Dedifferentiated amniotic fluid mesenchymal stem cell (primary cell): ENCODE data around the gene TPGS1.

ENCODE experiments used
- DNase-seq: peaks from one replicate; pipeline ENCODE4 v3.0.0-alpha.2; 2016; ENCODE audit errors: extremely low spot score

Gene TPGS1

DNA sequence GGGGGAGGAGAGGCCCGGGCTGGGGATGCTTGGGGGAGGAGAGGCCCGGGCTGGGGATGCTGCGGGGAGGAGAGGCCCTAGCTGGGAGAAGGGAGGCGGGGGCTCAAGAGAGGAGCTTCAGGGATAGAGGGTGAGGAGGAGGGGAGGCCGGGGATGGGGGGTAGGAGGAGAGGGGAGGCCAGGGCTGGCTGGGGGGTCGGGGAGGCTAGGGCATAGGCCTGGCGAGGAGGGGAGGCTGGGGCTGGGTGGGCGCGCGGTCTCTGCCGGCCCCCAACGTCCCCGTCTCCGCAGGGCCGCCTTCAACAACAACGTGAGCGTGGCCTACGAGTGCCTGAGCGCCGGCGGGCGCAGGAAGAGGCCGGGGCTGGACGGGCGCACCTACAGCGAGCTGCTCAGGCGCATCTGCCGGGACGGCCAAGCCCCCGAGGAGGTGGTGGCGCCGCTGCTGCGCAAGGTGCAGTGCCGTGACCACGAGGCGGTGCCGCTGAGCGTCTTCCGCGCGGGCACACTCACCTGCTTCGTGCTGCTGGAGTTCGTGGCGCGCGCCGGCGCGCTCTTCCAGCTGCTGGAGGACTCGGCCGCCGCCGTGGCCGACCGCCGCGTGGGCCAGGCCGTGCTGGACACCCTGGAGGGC, 11.4 kb downstream of the TPGS1 start:
- no peak for DNase-seq

DNA sequence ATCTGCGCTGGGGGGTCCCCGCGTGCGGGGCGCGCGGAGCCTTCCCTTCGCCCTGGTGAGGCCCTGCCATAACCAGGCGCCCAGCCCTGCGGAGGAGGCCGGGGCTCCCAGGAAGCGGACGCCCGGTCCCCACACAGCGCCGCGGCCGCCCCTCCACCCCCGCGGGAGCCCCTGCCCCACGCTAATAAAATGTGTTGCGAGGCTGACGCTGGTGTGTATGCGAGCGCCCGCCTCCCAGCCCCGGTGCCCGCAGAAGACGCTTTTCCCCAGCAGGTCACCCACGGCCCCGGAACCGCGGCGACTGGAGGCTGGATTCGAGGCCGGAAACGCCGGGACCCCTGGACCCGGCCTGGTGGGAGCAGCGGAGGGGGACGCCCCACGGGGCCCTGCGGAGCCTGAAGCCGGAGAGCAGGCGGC, 12.2 kb downstream of the TPGS1 start:
- DNase-seq: no peak

DNA sequence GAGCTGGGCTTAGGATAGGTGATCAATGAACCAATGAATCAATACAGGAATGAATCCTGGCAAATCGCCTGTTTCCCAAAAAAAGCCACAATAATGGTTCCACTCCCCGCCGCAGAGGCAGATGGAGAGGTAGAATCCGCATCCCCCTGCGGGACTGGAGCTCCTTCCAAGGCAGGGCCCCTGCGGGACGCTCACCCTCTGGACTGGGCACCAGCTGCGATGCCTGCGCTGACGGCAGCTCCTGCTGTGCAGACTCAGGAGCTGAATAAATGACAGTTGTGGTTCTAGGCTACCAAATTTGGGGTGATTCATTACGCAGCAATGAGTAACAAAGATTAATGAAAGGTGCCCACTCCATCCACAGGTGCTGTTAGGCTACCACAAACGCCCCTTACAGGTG, 15.4 kb downstream of the TPGS1 start:
- DNase-seq: no peak

DNA sequence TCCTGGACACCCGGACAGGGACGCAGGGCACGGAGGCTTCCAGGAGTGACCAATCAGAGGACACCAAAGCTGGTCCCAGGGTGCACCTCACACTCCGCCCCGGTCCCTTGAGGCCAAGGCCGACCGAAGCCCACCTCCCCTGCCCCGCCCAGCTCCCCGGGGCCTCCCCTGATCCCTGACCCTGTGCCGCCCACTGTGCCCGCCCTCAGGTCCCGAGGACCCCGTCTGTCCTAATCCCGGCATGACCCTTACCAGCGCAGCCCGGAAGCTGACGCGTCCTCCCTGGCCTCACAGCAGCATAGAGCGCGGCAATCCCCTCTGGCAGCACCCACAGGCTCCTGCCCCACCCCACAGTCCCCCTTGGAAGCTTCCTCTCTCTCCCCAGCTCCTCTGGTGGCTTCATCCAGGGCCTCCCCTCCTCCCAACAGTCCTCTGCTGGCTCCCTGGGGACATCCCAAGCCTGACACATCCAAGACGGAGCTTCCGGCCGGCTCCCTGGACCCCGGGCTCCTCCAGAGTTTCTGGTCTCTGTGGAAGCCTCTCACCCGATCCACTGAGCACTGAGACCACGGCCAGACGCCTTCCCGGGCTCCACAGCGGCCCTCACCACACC, 16.9 kb downstream of the TPGS1 start:
- no peak for DNase-seq

DNA sequence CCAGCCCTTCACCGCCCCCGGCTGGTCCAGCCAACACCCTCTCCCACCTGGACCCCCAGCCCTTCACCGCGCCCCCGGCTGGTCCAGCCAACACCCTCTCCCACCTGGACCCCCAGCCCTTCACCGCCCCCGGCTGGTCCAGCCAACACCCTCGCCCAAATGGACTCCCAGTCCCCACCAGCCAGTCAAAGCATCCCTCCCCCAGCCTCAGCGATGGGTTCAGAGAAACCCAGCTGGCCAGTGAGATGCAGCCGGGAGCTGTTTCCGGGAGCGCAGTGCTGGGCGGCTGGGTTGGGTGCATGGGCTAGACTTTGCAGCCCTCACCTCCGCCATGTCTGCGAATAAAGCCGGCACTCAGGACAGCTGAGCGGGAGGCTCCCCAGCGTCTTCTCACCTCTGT, 17.7 kb downstream of the TPGS1 start:
- DNase-seq: no peak

DNA sequence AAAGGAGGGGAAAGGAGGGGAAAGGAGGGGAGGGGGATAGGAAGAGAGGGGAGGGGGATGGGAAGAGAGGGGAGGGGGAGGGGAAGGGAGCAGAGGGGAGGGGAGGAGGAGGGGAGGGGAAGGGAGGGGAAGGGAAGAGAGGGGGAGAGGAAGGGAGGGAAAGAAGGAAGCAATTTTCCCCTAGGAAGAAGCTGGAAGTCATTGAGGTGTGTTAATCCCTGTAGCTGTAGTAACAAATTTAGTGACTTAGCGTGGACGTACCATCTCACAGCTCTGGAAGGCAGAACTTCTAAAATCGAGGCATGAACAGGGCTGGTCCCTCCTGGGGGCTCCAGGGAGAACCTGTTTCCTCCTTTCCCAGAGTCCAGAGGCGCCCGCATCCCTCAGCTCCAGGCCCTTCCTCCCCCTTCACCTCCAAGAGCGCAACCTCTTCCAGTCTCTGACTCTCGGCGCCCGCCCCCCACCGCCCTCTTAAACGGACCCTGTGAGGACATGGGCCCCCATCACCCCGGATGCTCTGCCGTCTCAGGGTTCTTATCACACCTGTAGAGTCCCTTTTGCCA, 18.6 kb downstream of the TPGS1 start:
- no peak for DNase-seq

DNA sequence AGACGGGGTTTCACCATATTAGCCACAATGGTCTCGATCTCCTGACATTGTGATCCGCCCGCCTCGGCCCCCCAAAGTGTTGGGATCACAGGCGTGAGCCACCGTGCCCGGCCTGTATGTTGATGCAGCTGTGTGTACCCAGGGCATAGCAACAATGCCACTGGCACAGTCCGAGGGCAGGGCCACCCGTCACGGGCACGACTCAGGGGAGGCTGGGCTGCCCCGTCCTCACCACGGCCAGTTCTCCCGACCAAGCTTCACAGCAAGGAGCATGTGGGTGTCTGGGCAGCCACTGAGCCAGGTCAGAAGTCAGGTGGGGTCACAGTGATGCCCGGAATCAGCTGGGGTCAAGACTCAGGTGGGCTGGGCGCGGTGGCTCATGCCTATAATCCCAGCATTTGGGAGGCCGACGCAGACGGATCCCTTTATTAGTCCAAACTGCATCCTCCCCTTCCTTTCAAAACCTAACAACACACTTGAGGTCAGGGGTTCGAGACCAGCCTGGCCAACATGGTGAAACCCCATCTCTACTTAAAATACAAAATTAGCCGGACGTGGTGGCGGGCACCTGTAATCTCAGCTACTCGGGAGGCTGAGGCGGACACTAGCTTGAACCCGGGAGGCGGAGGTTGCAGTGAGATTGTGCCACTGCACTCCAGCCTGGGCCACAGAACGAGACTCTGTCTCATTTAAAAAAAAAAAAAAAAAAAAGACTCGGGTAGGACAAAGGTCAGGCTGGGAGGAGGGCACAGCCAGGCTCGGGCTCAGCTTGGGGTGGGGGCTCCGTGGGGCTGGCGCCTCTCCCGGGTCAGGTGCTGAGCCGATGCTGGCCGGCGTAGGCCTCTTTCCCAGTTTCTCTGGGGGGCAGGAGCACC, 23.1 kb downstream of the TPGS1 start:
- DNase-seq: no peak

DNA sequence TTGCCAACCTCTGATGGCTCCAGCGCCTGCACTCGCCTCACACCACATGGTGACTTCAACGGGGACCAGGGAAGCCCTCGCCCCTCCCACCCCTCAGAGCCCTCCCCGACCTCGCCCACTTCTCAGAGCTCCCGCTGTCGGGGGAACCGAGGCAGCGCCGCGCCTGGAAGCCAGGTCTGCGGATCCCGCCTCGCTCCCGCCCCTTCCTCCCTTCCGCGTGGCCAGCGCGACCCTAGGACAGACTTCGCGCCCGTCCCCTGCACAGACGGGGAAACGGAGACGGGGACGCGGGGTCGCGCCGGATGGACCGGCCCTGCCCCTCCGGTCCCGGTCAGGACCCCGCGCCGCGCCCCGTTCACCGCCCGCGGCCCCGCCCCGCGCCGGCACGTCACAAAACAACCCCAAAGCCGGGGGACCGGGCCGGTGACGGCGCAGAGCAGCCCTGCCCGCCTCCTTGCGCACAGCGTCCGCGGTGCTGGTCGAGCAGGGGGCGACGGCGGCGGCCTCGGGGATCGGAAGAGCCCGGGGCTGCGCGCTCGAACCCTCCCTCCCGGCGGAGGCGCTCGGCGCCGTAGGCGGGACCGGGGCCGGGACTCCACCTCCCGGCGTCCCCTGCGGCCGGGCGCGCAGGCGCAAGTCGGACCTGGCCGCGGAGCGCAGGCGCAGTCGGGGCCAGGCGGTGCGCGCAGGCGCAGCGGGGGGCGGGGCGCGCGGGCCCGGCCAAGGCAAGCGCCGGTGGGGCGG, 23.9 kb downstream of the TPGS1 start:
- DNase-seq: peak; percentile 66

DNA sequence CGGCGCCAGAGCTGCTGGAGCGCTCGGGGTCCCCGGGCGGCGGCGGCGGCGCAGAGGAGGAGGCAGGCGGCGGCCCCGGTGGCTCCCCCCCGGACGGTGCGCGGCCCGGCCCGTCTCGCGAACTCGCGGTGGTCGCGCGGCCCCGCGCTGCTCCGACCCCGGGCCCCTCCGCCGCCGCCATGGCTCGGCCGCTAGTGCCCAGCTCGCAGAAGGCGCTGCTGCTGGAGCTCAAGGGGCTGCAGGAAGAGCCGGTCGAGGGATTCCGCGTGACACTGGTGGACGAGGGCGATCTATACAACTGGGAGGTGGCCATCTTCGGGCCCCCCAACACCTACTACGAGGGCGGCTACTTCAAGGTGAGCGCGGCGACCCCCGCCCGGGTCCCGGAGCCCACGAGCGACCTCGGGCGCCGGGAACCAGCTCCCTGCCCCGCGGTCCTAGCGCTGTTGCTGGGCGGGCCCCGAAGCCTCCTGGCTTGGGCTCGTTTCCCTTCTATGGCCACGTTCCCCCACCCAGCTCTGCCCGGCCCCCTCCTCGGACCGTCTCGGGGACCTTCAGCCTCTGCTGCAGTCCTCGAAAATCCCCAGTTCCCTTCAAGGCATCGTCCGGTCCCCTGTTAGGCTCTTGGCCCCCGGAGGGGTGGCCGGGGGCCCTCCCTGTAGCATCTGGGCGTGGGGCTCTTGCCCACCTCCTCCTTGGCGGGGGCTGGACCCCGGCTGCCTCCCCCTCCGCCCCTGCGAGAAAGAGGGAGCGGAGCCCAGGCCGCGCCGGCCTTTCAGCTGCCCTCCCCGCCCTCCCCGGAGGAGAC, 24.7 kb downstream of the TPGS1 start, which contains the start of gene CDC34:
CDC34 (plus strand) TSS at position 8 of the 808 bp plus-strand sequence; CDS start at position 180, 172 bp downstream.
- no peak for DNase-seq

DNA sequence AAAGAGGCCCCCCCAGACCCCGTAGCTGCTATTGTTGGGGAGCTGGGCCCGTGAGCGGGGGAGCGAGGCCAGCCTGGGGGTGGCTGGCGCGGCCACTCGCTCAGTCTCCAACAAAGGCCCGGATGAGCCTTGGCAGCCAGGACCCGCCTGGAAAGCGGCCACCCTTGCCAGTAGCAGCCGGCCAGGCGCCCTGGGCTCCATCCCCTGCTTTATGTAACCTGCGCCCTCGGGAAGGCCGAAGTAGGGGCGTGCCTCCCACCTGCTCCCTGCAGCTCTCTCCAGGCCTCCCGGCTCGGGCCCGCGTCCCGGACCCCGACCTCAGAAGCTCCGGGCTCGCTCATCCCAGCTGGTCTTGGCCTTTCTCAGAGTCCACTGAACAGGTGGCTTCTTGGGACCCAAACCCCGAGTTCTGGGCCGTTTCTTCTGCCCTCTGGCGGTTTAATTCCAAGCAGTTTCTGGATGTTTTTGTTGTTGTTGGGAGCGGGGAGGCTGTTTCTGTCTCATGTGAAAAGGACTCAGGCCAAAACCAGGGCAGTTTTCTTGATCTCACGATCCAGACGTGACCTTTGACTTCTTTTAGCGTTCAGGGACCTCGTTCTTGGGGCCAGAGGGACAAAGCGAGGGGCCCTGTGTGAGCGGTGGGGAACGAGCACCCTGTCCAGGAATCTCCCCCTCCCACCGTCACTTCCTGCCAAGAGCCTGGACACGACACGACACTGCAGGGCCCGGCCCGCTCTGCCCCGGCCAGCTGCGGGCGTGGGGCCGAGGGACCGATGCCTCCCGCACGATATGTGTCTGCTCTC, 25.5 kb downstream of the TPGS1 start:
- DNase-seq: peak; percentile 61

DNA sequence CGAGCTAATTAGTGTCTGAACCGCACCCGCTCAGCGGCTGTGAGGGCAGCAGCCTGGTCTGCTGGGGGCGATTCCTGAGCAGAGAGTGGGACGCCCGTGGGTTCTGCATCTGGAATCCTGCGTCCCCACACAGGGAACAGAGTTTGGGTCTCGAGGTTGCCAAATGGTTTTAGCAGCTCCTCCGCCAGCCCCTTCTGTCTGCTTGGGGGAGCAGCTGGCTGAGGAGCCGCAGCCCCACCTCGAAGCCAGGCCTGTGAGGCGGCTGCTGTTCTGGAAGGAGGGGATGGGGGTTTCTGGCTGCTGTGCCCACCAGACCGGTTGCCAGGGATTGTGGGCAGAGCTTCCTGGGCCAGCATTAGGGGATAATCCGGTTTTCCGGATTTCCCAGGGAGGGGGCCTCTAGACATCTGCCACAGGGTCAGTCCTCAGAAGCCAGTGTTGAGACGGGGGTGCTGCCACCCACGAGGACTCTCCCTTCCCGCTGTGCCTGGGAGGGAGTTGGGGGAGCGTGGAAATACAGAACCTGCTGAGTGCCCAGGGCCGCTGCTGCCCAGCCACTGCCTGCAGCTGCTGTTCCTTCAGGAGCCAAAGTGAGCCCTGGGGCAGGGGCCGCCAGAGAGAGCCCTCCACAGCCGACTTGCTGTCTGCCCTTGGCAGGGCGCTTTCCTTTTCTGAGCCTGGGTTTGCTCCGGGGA, 26.2 kb downstream of the TPGS1 start:
- DNase-seq: no peak

DNA sequence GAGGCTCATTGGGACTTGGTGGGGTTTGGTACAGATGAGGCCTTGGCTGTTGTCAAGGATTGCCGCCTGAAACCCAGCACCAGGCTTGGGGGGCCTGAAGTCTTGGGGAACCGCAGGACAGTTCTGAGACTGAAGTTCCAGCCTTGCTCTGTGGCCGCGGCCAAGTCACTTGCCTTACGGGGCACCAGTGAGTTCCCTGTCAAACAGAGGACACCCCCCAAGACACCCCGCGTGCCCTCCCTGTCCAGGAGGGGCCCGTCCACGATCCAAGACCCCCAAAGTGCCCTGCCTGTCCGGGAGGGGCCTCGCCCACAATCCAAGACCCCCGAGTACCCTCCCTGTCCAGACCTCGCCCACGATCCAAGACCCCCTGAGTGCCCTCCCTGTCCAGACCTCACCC, 26.8 kb downstream of the TPGS1 start:
- DNase-seq: no peak

DNA sequence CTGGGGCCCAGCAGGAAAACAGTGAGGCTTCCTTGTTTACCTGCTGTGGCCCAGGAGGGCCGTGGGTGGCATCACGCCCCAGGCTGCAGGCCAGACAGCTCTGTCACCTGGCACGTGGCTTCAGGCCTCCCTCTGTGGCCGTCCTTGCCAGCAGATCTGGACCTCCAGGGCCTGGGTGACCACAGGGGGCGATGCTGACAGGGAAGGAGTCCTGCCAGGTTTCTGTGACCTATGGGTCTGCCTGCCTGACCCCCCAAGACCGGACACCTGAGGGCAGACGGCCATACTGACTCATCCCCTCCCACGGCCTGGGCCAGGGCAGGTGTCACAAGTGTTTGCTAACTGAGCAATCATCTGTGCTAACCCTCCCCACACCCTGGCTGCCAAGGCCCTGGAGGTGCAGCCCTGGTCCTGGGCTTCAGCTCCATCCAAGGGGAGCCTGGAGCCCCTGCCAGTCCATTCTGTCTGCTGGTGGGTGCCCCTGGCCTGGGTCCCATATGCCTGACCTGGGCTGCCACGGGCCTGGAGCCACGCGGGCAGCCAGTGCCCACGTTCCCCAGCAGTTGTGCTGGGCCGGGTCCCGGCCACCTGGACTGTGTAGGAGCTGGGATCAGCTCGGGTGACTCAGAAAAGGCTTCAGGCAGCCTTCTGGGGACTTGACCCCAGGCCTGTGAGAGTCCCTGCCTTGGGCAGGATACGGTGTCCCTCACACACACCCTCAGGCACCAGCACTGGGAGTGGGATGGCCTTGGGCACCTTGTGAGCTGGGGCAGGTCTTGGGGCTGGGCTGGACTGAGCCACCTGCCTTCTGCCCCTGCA, 27.9 kb downstream of the TPGS1 start:
- no peak for DNase-seq

DNA sequence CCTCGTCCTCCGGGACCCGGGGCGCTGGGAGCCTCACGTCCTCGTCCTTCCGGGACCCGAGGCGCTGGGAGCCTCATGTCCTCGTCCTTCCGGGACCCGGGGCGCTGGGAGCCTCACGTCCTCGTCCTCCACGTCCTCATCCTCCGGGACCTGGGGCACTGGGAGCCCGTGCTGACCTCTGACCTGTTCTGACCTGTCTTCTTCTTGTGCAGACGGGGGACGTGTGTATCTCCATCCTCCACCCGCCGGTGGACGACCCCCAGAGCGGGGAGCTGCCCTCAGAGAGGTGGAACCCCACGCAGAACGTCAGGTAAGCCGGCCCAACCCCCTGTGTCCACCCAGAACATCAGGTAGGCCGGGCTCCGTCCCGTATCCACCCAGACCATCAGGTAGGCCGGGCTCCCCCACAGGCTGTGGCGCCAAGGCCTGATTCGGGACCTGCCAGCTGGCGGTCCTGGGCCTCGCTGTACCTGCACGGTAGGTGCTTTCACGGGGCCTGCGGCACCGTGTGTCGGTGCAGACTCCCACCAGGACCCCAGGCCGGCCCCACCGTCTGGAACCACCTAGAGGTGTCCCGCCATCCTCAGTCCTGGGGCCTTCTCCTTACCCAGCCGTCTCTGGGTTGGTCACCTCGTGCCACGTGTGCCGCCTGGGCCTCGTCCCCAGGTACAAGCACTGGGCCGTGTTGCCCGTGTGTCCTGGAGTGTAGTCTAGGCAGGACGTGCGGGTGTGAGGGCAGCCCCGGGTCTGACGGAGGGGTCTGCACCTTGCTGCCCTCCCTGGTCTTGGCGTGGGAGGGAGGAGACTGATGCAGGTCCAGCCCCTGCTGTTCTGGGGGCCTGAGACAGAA, 29.0 kb downstream of the TPGS1 start:
- no peak for DNase-seq

DNA sequence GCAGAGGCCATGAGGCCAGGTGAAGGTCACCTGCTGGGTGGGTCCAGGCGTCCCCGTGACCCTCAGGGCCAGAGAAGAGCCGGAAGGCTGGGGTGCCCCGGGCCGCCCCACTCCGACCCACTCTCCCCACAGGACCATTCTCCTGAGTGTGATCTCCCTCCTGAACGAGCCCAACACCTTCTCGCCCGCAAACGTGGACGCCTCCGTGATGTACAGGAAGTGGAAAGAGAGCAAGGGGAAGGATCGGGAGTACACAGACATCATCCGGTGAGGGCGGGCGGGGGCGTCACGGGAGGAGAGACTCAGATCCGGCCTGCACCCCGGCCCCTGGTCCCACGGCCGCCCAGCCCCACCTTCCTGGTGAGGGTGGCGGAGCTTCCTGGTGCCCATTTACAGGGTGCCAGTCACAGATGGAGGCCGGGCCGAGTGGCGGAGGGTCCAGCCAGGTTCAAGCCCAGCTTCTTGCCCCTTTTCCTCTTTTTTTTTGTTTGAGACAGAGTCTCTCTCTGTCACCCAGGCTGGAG, 29.6 kb downstream of the TPGS1 start:
- DNase-seq: no peak

DNA sequence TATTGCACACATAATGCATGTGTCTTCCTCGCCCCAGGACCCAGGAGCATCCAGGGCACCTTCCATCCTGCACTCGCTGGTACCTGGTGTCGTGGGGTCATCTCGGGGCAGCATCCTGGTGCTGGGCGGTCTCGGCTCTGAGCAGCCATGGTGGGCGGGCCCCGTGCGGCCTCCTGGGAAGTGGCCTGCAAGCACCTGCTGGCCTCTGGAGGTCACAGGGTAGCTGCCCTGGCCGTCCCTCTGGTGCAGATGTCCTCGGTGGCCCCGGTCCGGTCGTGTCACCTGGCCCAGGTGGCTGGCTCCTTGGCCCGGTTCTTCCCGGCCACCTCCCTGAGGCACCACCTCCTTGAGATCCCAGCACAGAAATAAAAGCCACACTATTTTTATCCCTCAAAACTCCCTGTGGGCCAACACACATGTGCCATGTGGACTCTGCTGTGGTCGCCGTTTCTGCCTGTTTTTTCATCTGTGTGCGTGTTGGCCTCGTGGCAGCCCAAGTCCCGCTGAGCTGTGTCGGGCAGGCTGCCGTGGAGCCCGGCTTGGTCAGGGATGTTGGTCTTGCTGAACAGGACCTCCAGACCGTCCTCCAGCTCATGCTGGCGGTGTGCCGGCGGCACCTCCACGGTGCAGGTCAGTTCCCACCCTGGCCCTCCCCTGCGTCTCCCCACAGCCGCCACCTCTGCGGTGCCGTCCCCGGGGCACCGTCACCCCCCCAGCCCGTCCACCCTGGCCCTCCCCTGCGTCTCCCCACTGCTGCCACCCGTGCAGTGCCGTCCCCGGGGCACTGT, 31.5 kb downstream of the TPGS1 start:
- no peak for DNase-seq
